ENCODE measurements around the gene IL22RA1.

IL22RA1 gene

GRCh38 chr1:24164004-24164403, 21.1 kb upstream of the IL22RA1 start:
- Histone ChIP-seq H3K27ac (no peak overlapping the region), H3K79me2 (ENCODE audit: insufficient read depth, low read depth) (no peaks in the 10 kb centered on the region), H3K27me3 (ENCODE audit: insufficient read depth, low read depth) (no peaks in the 10 kb centered on the region), H3K4me3 (IDR thresholded peaks at IDR 0.05; ENCODE audit: insufficient read depth, low read depth, low read length) (no peak overlapping the region), H3K4me2 (no peak overlapping the region), H4K20me1 (ENCODE audit: insufficient read depth) (no peaks in the 10 kb centered on the region), H3K36me3 (ENCODE audit: insufficient read depth) (no peaks in the 10 kb centered on the region), H3K9ac (no peak overlapping the region), H3K4me1 (ENCODE audit: low read depth, poor library complexity, severe bottlenecking) (no peaks in the 10 kb centered on the region), H2AFZ (ENCODE audit: low read depth) (no peak overlapping the region)
- TF ChIP-seq CTCF (conservative IDR thresholded peaks at IDR 0.05; ENCODE audit: low read depth, low read length), result no peak

- Histone ChIP-seq H3K36me3 (ENCODE audit: insufficient read depth) (no peaks in the 10 kb centered on the region), H3K79me2 (ENCODE audit: insufficient read depth, low read depth) (no peaks in the 10 kb centered on the region)
- TF ChIP-seq CTCF (conservative IDR thresholded peaks at IDR 0.05; ENCODE audit: low read depth, low read length), result no peak
Measured at GRCh38 chr1:24162201-24162600, 19.3 kb upstream of the IL22RA1 start.

GRCh38 chr1:24161270-24161669, 18.3 kb upstream of the IL22RA1 start:
- Histone ChIP-seq H2AFZ (ENCODE audit: low read depth) (no peak overlapping the region), H3K27ac (no peak overlapping the region), H3K4me2 (no peak overlapping the region)

More at GRCh38 chr1:24162201-24162600, 19.3 kb upstream of the IL22RA1 start:
- H3K4me1 ChIP-seq (ENCODE audit: low read depth, poor library complexity, severe bottlenecking), result no peaks in the 10 kb centered on the region
- no peak overlapping the region for H2AFZ ChIP-seq (ENCODE audit: low read depth)
- no peaks in the 10 kb centered on the region for H3K27me3 ChIP-seq (ENCODE audit: insufficient read depth, low read depth)
- H4K20me1 ChIP-seq (ENCODE audit: insufficient read depth), result no peaks in the 10 kb centered on the region
- no peak overlapping the region for H3K9ac ChIP-seq
- no peak overlapping the region for H3K4me3 ChIP-seq (IDR thresholded peaks at IDR 0.05; ENCODE audit: insufficient read depth, low read depth, low read length)
- H3K4me2 ChIP-seq, result no peak overlapping the region
- no peak overlapping the region for H3K27ac ChIP-seq

GRCh38 chr1:24159366-24159765, 16.4 kb upstream of the IL22RA1 start:
- H4K20me1 ChIP-seq (ENCODE audit: insufficient read depth), result no peaks in the 10 kb centered on the region
- no peaks in the 10 kb centered on the region for H3K27me3 ChIP-seq (ENCODE audit: insufficient read depth, low read depth)
- no peak overlapping the region for H3K4me3 ChIP-seq (IDR thresholded peaks at IDR 0.05; ENCODE audit: insufficient read depth, low read depth, low read length)

More at GRCh38 chr1:24161270-24161669, 18.3 kb upstream of the IL22RA1 start:
- TF ChIP-seq CTCF (conservative IDR thresholded peaks at IDR 0.05; ENCODE audit: low read depth, low read length), result no peak
- H3K9ac ChIP-seq, result no peak overlapping the region
- no peaks in the 10 kb centered on the region for H3K27me3 ChIP-seq (ENCODE audit: insufficient read depth, low read depth)
- H3K4me3 ChIP-seq (IDR thresholded peaks at IDR 0.05; ENCODE audit: insufficient read depth, low read depth, low read length), result no peak overlapping the region
- H3K36me3 ChIP-seq (ENCODE audit: insufficient read depth), result no peaks in the 10 kb centered on the region
- no peaks in the 10 kb centered on the region for H4K20me1 ChIP-seq (ENCODE audit: insufficient read depth)
- H3K79me2 ChIP-seq (ENCODE audit: insufficient read depth, low read depth), result no peaks in the 10 kb centered on the region
- no peaks in the 10 kb centered on the region for H3K4me1 ChIP-seq (ENCODE audit: low read depth, poor library complexity, severe bottlenecking)

More at GRCh38 chr1:24159366-24159765, 16.4 kb upstream of the IL22RA1 start:
- no peak overlapping the region for H3K9ac ChIP-seq
- no peak overlapping the region for H3K4me2 ChIP-seq
- no peak for TF ChIP-seq CTCF (conservative IDR thresholded peaks at IDR 0.05; ENCODE audit: low read depth, low read length)
- no peaks in the 10 kb centered on the region for H3K36me3 ChIP-seq (ENCODE audit: insufficient read depth)
- no peaks in the 10 kb centered on the region for H3K79me2 ChIP-seq (ENCODE audit: insufficient read depth, low read depth)
- H3K27ac ChIP-seq, result no peak overlapping the region
- no peak overlapping the region for H2AFZ ChIP-seq (ENCODE audit: low read depth)
- H3K4me1 ChIP-seq (ENCODE audit: low read depth, poor library complexity, severe bottlenecking), result no peaks in the 10 kb centered on the region

All from KMS-11 (cell line).